ENCODE results near the gene ADAM17. TPM values are rescaled to one million over a fixed set of nuclear protein-coding genes. Genes with fewer than 3 reads are reported as not detected.
A peak's percentile ranks its signal among the peaks of the same experiment; 100 is the strongest.
"Not testable (repeated sequence)": the region's sequence is repeated elsewhere in the genome, so short reads cannot be mapped to it uniquely, and the experiment has no call there.

ADAM17 gene
- polyA plus RNA-seq, result 15.9 TPM

DNA sequence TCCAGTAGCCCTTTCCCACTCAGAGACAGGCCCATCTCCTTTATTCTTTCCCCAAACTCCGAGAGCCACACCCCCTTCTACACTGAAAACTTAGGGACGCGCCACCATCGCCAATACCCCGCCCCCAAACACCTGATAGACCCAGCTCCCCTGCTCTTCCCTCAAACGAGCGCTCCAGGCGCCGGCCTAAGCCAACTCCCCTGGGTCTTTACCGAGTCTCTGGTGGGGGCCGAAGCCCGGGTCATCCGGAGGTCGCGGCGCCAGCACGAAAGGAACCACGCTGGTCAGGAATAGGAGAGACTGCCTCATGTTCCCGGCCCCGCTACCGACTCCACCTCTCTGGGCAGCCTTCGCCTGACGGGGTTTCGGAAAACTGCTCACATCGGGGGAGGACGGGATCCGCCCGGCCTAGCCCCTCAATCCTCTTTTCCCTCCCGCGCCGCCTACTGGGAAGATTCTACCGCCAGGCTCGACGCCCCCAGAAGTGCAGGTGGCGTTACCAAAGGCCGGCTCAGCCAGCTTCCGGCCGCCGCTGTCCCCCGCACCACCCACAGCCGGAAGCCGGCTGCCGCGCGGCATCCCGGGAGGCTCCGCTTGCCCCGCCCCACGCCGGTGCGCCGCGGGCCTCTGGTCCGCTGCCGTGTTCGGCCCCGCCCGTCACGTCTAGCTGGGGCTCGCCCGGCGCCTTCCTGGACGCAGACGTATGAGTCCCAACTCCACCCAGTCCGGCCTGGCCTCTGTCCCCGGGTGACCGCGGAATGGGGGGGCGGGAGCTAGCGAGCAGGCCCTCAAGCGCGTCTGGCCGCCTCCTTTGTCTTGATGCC, at the start of gene ADAM17:
Gene ADAM17, minus strand, starts transcription at position 534 of the 824 bp plus-strand sequence. Its CDS starts 225 bp downstream, at position 309.
- peaks cover 39 to 42% (median 41%) of the 10 kb centered on the region in 3 donors for H3K4me1 Mint-ChIP-seq
- H3K27ac Mint-ChIP-seq, result peak within 1 kb of the TSS; percentile 88 to 99 (median 95)
- H3K27me3 Mint-ChIP-seq, result no peaks in the 10 kb centered on the region

DNA sequence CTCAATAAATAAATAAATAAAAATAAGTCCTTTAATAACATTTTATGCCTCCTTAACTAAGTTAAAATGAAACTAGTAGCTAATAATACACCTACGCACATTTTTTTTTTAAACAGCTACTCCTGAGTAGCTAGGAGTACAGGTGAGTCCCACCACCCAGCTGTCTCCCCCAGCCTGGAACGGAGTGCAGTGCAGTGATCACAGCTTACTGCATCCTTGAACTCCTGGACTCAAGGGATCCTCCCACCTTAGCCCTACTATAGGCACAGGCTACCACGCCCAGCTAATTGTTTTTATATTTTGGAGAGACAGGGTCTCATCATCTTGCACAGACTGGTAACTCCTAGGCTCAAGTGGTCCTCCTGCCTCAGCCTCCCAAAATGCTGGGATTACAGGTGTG, 46.8 kb upstream of the ADAM17 start:
- no peak overlapping the region for H3K27ac Mint-ChIP-seq

More for the DNA sequence above, at the start of gene ADAM17:
- Mint-ChIP-seq H3K9me3 (no peaks in the 10 kb centered on the region), H3K36me3 (peaks cover 4% of the 10 kb centered on the region), H3K4me3 (peak within 1 kb of the TSS; percentile 97 to 99 (median 98))

DNA sequence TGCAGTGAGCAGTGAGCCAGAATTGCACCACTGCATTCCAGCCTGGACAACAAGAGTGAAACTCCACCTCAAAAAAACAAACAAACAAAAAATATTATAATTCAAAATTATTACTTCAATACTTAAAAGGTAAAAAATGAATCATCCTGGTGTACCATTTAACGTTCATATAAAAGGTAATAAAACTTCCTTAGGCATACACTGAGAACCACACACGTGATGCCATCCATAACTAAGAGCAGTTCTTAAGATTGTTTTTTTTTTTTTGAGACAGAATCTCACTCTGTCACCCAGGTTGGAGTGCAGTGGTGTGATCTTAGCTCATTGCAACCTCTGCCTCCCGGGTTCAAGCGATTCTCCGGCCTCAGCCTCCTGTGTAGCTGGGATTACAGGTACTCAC, 45.8 kb upstream of the ADAM17 start:
- Mint-ChIP-seq H3K9me3 (peaks cover 6 to 8% (median 7%) of the 10 kb centered on the region in 3 donors), H3K36me3 (peaks cover 31% of the 10 kb centered on the region), H3K27me3 (no peaks in the 10 kb centered on the region), H3K4me3 (no peak overlapping the region), H3K4me1 (peaks cover 14 to 26% (median 16%) of the 10 kb centered on the region in 3 donors), H3K27ac (no peak overlapping the region)

More for the DNA sequence above, 46.8 kb upstream of the ADAM17 start:
- peaks cover 30% of the 10 kb centered on the region for H3K36me3 Mint-ChIP-seq
- no peak overlapping the region for H3K4me3 Mint-ChIP-seq
- H3K4me1 Mint-ChIP-seq, result peaks cover 6 to 19% (median 9%) of the 10 kb centered on the region in 3 donors
- no peaks in the 10 kb centered on the region for H3K27me3 Mint-ChIP-seq
- H3K9me3 Mint-ChIP-seq, result peaks cover 6 to 8% (median 7%) of the 10 kb centered on the region in 3 donors

DNA sequence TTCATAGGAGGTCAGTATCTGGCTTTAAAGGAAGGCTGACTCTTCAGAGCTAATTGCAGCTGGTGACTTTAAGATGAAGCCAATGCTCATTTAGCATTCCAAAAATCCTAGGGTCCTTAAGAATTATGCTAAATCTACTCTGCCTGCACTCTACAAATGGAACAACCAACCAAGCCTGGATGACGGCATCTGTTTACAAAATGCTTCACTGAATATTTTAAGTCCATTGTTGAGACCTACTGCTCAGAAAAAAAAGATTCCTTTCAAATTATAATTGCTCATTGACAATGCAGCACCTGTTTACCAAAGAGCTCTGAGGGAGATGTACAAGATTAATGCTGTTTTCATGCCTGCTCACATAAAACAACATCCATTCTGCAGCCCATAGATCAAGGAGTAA, 43.8 kb upstream of the ADAM17 start:
- Mint-ChIP-seq H3K27me3 (no peaks in the 10 kb centered on the region), H3K9me3 (peaks cover 6 to 8% (median 7%) of the 10 kb centered on the region in 3 donors), H3K4me3 (no peak overlapping the region), H3K4me1 (peaks cover 23 to 39% (median 27%) of the 10 kb centered on the region in 3 donors), H3K36me3 (peaks cover 32% of the 10 kb centered on the region), H3K27ac (peak overlapping the region in 1 of 3 donors; percentile 81)

DNA sequence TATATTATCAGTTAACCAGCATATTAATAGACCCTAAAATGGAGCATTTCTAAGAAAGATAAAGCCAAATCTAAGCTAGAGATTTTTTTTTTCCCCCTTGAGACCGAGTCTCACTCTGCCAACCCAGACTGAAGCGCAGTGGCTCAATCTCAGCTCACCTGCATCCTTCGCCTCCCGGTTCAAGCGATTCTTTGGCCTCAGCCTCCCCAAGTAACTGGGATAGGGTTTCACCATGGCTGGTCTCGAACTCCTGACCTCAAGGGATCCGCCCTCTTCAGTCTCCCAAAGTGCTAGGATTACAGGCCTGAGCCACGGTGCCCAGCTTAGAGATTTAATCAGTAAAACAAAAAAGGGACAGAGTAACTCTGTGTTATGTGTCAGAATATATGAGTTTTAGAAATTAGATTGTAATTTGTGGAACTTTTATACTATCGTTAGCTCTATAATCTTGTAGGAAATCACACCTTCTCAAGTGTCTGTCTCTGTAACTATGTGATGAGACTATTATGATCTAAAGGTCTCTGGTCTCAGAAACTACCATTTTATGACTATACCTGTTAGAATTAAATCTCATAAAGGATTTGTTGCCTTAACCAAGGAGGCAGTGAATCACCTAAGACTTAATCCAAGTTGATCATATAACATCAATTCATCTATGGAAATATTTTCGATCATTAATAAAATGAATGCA, 41.1 kb upstream of the ADAM17 start:
- peak overlapping the region; percentile 63 to 91 (median 86) for H3K4me3 Mint-ChIP-seq
- H3K36me3 Mint-ChIP-seq, result peaks cover 30% of the 10 kb centered on the region
- H3K9me3 Mint-ChIP-seq, result peaks cover 6 to 8% (median 7%) of the 10 kb centered on the region in 3 donors
- peaks cover 24 to 39% (median 28%) of the 10 kb centered on the region in 3 donors for H3K4me1 Mint-ChIP-seq
- peak overlapping the region; percentile 85 to 90 (median 88) for H3K27ac Mint-ChIP-seq
- no peaks in the 10 kb centered on the region for H3K27me3 Mint-ChIP-seq

DNA sequence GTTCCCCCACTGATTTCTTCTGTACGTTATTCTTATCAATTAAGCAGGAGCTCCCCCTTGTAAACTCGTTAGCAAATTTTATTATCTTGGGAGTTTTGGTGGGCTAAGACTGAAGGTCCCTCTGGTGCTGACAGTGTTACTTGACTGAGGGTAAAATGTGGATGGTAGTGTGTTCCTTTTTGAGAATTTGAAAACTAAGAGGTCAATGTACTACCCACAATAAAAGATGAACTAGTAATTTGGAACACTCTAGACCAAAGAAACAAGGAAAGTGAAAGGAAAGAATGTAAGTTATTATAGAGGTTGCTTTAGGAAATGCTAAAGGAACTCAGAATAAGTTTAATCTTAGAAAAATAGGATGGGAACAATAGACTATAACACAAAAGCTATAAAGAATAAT, 40.1 kb upstream of the ADAM17 start:
- Mint-ChIP-seq H3K27me3 (no peaks in the 10 kb centered on the region), H3K9me3 (peaks cover 6 to 8% (median 7%) of the 10 kb centered on the region in 3 donors), H3K4me3 (peak overlapping the region in 3 of 4 donors; percentile 80 to 91 (median 91)), H3K4me1 (peaks cover 24 to 42% (median 29%) of the 10 kb centered on the region in 3 donors), H3K36me3 (peaks cover 32% of the 10 kb centered on the region), H3K27ac (peak overlapping the region in 2 of 3 donors; percentile 46 to 85)

DNA sequence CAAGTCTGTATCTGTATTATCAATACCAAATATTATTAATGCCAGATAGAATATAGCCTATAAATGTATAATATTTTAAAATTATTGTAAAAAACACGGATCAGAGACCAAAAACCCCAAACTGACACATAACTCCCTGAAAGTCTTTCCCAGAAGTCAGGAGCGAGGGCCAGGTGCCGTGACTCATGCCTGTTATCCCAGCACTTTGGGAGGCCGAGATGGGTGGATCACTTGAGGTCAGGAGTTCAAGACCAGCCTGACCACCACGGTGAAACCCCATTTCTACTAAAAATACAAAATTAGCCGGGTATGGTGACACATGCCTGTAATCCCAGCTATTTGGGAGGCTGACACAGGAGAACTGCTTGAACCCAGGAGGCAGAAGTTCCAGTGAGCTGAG, 39.6 kb upstream of the ADAM17 start:
- Mint-ChIP-seq H3K4me1 (peaks cover 24 to 42% (median 29%) of the 10 kb centered on the region in 3 donors), H3K27ac (peak overlapping the region in 1 of 3 donors; percentile 46), H3K36me3 (peaks cover 27% of the 10 kb centered on the region), H3K4me3 (peak overlapping the region in 1 of 4 donors; percentile 22)
- H3K27me3 Mint-ChIP-seq, H3K9me3 Mint-ChIP-seq: not testable (repeated sequence)

DNA sequence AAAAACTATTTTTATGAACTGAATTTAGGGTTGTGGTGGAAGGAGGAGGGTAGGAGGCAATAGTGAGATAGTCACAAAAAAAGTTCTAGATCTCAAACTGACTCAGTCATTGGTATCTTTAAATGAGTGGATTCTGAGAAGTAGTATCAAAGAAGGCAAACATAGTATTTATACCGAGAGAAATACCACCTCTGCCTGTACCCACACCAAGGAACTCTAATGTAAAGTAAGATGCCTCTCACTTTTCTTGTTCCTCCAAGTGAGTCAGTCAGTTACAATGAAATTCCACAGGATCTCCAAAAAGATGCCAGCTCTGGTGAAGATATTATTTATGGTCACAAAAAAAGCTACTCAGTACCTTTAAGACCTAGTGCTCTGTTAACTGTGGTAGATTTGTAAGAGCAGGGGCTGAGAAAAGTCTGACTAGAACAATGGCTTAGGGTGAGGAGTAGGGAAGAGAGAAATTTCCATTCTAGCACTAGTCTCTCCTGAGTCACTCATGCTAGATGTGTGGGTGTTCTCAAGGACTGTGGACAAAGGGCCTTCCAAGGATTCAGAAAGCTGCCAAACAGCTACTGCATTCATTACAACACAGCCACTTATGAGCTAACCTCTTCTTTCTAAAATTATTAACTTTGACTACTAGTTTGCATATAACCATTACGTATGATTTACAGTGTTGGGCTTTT, 38.9 kb upstream of the ADAM17 start:
- peaks cover 1 to 2% (median 2%) of the 10 kb centered on the region in 3 donors for H3K9me3 Mint-ChIP-seq
- H3K27me3 Mint-ChIP-seq, result no peaks in the 10 kb centered on the region
- H3K4me1 Mint-ChIP-seq, result peaks cover 24 to 39% (median 29%) of the 10 kb centered on the region in 3 donors
- peak overlapping the region in 1 of 4 donors; percentile 64 for H3K4me3 Mint-ChIP-seq
- H3K36me3 Mint-ChIP-seq, result peaks cover 22% of the 10 kb centered on the region
- no peak overlapping the region for H3K27ac Mint-ChIP-seq

DNA sequence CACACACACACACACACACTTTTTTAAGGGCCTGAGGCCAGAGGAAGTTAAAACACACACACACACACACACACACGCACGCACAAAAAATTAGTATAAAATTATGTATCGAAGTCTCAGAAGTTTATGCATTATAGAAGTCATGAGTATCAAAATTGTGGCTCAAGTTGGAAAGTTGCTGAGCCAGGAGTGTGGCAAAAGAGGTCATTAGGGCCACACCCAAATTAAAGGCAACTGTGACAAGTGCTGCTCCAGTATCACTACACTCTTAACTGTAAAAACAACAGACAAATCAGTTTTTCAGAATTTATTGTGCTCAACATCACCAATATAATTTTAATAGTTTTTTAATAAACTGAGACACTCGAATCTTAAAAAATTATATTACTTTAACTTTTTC, 38.3 kb upstream of the ADAM17 start:
- Mint-ChIP-seq H3K4me3 (peak overlapping the region in 1 of 4 donors; percentile 79), H3K4me1 (peaks cover 24 to 36% (median 29%) of the 10 kb centered on the region in 3 donors), H3K9me3 (no peaks in the 10 kb centered on the region), H3K27ac (peak overlapping the region in 1 of 3 donors; percentile 59), H3K27me3 (no peaks in the 10 kb centered on the region), H3K36me3 (peaks cover 20% of the 10 kb centered on the region)

DNA sequence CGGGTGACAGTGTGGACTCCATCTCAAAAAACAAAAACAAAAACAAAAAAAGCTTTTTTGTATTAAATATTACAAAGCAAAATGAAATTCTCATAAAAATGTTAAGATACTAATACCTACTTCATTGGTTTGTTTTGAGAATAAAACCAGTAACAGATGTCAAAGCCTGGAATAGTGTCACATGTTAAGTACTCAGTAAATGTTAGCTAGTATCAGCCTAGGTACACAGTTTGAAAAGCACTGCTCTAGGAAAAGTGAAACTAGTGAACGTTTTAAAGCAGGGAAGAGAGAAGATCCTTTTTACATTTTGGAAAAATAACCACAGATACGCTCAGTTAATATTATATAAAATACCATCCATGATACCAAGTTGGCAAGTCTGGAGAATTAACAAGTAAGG, 37.1 kb upstream of the ADAM17 start:
- H3K27me3 Mint-ChIP-seq, result no peaks in the 10 kb centered on the region
- H3K4me1 Mint-ChIP-seq, result peaks cover 24 to 31% (median 27%) of the 10 kb centered on the region in 3 donors
- no peak overlapping the region for H3K4me3 Mint-ChIP-seq
- no peak overlapping the region for H3K27ac Mint-ChIP-seq
- no peaks in the 10 kb centered on the region for H3K9me3 Mint-ChIP-seq
- H3K36me3 Mint-ChIP-seq, result peaks cover 9% of the 10 kb centered on the region

DNA sequence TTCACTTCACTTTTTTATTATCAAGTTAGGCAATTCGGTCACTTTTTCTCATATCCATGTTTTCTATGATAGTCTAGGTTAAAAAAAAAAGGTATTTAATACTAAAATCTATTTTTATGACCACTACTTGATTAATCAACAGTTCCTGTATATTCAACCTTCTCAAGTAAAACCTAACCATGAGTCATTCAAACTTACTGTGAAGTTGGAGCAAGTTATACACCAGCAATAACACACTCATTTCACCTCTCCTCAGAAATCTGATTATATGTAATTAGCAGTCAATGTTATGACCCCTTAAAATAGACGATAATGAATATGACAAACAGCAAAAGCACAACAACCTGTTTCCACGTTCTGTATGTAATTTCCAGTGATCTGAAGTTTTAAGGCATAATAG, 35.0 kb upstream of the ADAM17 start:
- H3K4me3 Mint-ChIP-seq, result no peak overlapping the region
- peaks cover 10 to 15% (median 14%) of the 10 kb centered on the region in 3 donors for H3K4me1 Mint-ChIP-seq
- H3K27ac Mint-ChIP-seq, result no peak overlapping the region
- H3K9me3 Mint-ChIP-seq, result no peaks in the 10 kb centered on the region
- peaks cover 7% of the 10 kb centered on the region for H3K36me3 Mint-ChIP-seq
- no peaks in the 10 kb centered on the region for H3K27me3 Mint-ChIP-seq

DNA sequence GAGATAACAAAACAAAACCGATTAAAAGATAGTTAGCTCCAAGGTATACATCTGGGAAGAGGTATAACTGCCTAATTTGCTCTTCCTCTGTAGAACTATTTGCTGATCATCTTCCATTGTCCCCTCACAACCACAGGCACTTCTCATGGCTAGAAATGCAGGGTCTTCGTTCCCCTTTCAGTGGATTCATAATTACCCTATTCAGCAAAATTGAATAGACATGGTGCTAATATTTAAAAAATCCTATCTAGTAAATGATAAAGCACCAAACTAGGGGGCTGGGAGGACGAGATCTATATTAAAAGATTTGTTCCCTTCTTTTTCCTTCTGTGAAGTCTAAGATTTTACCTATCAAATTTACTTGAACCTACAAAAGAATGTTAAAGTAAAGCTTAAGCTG, 30.8 kb upstream of the ADAM17 start:
- no peak overlapping the region for H3K4me3 Mint-ChIP-seq
- no peaks in the 10 kb centered on the region for H3K27me3 Mint-ChIP-seq
- H3K4me1 Mint-ChIP-seq, result no peaks in the 10 kb centered on the region
- H3K9me3 Mint-ChIP-seq, result no peaks in the 10 kb centered on the region
- peaks cover 9% of the 10 kb centered on the region for H3K36me3 Mint-ChIP-seq
- H3K27ac Mint-ChIP-seq, result no peak overlapping the region

DNA sequence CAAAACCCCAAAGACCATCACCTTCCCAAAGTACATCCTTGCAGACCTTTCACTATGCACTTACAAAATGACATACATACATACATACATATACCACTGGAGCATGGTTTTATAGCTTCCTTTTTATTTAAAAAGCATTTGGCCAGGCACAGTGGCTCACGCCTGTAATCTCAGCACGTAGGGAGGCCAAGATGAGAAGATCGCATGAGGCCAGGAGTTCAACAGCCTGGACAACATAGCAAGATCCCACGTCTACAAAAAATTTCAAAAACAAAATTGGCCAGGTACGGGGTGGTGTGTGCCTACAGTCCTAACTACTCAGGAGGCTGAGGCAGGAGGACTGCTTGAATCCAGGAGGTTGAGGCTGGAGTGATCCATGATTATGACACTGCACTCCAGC, 29.9 kb upstream of the ADAM17 start:
- Mint-ChIP-seq H3K36me3 (peaks cover 7% of the 10 kb centered on the region), H3K27me3 (no peaks in the 10 kb centered on the region), H3K27ac (peak overlapping the region in 1 of 3 donors; percentile 54), H3K4me1 (peaks cover 0 to under 1% (median 0%) of the 10 kb centered on the region in 3 donors), H3K9me3 (no peaks in the 10 kb centered on the region), H3K4me3 (no peak overlapping the region)

DNA sequence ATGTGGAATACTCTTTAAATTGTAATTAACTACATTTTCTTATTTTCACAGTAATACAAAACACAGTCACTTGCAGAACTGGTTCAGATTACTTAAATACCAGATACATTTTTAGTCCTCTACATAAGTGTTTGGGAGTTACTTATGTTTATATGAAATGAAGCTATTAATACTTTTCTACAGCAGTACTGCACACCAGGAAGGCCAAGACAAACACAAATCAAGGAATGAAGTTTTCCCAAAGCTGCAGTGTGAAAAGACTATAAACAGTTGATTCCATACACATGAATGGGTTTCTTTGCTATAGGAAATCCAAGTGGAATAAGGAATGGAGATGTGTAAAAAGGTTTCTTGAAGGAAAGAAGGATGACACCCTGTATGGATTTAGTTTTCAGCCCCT, 29.3 kb upstream of the ADAM17 start:
- not testable (repeated sequence) for H3K9me3 Mint-ChIP-seq, H3K27ac Mint-ChIP-seq, H3K36me3 Mint-ChIP-seq, H3K4me3 Mint-ChIP-seq, H3K4me1 Mint-ChIP-seq, H3K27me3 Mint-ChIP-seq

DNA sequence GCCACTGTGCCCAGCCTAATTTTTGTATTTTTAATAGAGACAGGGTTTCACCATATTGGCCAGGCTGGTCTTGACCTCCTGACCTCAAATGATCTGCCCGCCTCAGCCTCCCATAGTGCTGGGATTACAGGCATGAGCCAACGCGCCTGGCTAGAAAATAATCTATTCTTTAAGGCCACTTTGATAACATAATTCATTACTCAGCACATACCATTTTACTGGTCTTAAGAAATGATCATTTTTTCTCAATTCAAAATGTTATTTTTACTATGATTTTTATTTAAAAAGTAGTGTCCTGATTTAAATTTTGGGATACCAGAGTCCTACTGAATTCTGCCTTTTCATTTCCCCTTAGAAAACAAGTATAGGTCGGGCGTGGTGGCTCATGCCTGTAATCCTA, 27.0 kb upstream of the ADAM17 start:
- H3K4me1 Mint-ChIP-seq, result peaks cover 0 to 1% (median 0%) of the 10 kb centered on the region in 3 donors
- H3K27me3 Mint-ChIP-seq, result no peaks in the 10 kb centered on the region
- peaks cover 9% of the 10 kb centered on the region for H3K36me3 Mint-ChIP-seq
- no peaks in the 10 kb centered on the region for H3K9me3 Mint-ChIP-seq
- peak overlapping the region in 1 of 3 donors; percentile 39 for H3K27ac Mint-ChIP-seq
- no peak overlapping the region for H3K4me3 Mint-ChIP-seq

All from IgD-negative memory B cell (primary cell).